Ishikawa (cell line): Measurements from ENCODE around the gene MYOZ3.

ENCODE experiments used
- CEBPB ChIP-seq: IDR thresholded peaks from 2 replicates; pipeline ENCODE4 v1.6.1; 2012
- CREB1 ChIP-seq: IDR thresholded peaks from 2 replicates; pipeline ENCODE4 v1.6.1; 2012; ENCODE audit warnings: low read depth
- EGR1 ChIP-seq: IDR thresholded peaks from 2 replicates; pipeline ENCODE4 v1.6.1; 2012
- EP300 ChIP-seq: IDR thresholded peaks from 2 replicates; pipeline ENCODE4 v1.6.1; 2012; ENCODE audit warnings: borderline replicate concordance
- FOXM1 ChIP-seq: IDR thresholded peaks from 2 replicates; pipeline ENCODE4 v1.6.1; 2012; ENCODE audit warnings: low read depth, borderline replicate concordance
- NFIC ChIP-seq: IDR thresholded peaks from 2 replicates; pipeline ENCODE4 v1.6.1; 2012
- RAD21 ChIP-seq: IDR thresholded peaks from 2 replicates; pipeline ENCODE4 v1.6.1; 2012; ENCODE audit warnings: low read depth
- REST ChIP-seq: IDR thresholded peaks from 2 replicates; pipeline ENCODE4 v1.6.1; 2012; ENCODE audit warnings: low read depth, mild to moderate bottlenecking
- TAF1 ChIP-seq: IDR thresholded peaks from 2 replicates; pipeline ENCODE4 v1.6.1; 2012; ENCODE audit warnings: low read depth, mild to moderate bottlenecking
- TCF12 ChIP-seq: IDR thresholded peaks from 2 replicates; pipeline ENCODE4 v1.6.1; 2012; ENCODE audit warnings: low read depth
- TEAD4 ChIP-seq: IDR thresholded peaks from 2 replicates; pipeline ENCODE4 v1.6.1; 2012
- YY1 ChIP-seq: IDR thresholded peaks from 2 replicates; pipeline ENCODE4 v1.6.1; 2012; ENCODE audit warnings: low read depth
- ZBTB7A ChIP-seq: IDR thresholded peaks from 2 replicates; pipeline ENCODE4 v1.6.1; 2012; ENCODE audit warnings: low read depth
- TF ChIP-seq, protein P1 (sequence below): IDR thresholded peaks from 2 replicates; pipeline ENCODE4 v1.6.1; 2012
- TF ChIP-seq, protein P2 (sequence below): IDR thresholded peaks from 2 replicates; pipeline ENCODE4 v1.6.1; 2012

MYOZ3 gene

GRCh38 chr5:150641006-150641570, 20.0 kb upstream of the MYOZ3 start:
- TF ChIP-seq NFIC (peak; percentile 22; the same call in 1 of the 2 replicates), FOXM1 (no peak), CREB1 (no peak), EP300 (peak; percentile 56; the same call in 1 of the 2 replicates), REST (no peak), CEBPB (no peak), TAF1 (no peak), RAD21 (no peak), EGR1 (no peak), ZBTB7A (no peak), TEAD4 (no peak), YY1 (0 out of 2 replicates have a peak, but pooled peaks have one; percentile 29), TCF12 (peak; percentile 41; the same call in 1 of the 2 replicates)
- TF ChIP-seq, protein P1, sequence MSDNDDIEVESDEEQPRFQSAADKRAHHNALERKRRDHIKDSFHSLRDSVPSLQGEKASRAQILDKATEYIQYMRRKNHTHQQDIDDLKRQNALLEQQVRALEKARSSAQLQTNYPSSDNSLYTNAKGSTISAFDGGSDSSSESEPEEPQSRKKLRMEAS, result no peak; the same call in 1 of the 2 replicates
- TF ChIP-seq, protein P2, sequence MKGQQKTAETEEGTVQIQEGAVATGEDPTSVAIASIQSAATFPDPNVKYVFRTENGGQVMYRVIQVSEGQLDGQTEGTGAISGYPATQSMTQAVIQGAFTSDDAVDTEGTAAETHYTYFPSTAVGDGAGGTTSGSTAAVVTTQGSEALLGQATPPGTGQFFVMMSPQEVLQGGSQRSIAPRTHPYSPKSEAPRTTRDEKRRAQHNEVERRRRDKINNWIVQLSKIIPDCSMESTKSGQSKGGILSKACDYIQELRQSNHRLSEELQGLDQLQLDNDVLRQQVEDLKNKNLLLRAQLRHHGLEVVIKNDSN, result no peak

- TF ChIP-seq, protein P1, result no peak
- TF ChIP-seq ZBTB7A (no peak; the same call in 1 of the 2 replicates), REST (no peak), CEBPB (no peak), CREB1 (no peak), FOXM1 (no peak), TEAD4 (no peak), NFIC (no peak), TAF1 (no peak), YY1 (no peak), EP300 (no peak), TCF12 (no peak), EGR1 (no peak), RAD21 (no peak)
- TF ChIP-seq, protein P2, result no peak
These were observed 19.1 kb upstream of the MYOZ3 start for GRCh38 chr5:150641824-150642566.

DNA sequence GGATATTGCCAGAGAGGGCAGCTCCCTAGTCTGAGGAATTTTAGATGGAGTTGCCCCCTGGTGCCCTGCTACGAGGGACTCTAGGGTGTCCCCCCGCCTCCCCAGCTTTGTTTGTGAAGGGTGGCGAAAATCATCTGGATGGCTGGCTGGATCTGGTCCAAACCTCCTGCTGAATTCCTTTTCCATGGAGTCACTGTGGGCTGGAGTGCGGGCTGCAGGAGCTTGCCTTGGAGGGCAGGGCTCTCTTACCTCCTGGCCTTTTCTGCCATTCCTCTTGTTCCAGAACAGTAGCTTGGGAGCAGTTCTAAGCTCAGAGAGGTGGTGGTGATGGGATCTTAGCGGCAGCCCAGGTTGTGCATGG, 18.5 kb upstream of the MYOZ3 start:
- TF ChIP-seq FOXM1 (peak; percentile 76), CEBPB (peak; percentile 37; the same call in 1 of the 2 replicates), CREB1 (0 out of 2 replicates have a peak, but pooled peaks have one; percentile 15), TCF12 (peak; percentile 93), REST (no peak), TEAD4 (peak; percentile 96), EP300 (peak; percentile 87), YY1 (peak; percentile 66; the same call in 1 of the 2 replicates), ZBTB7A (peak; percentile 66; the same call in 1 of the 2 replicates), TAF1 (peak; percentile 26; the same call in 1 of the 2 replicates), NFIC (peak; percentile 97), EGR1 (no peak), RAD21 (peak; percentile 28)
- TF ChIP-seq, protein P2, result no peak
- TF ChIP-seq, protein P1, result peak; percentile 58
